NB4 (cell line): ENCODE measurements around the gene RAP1GAP2.
A peak's percentile ranks its signal among the peaks of the same experiment; 100 is the strongest.

Source experiments
- DNase-seq: peaks from one replicate; pipeline ENCODE4 v3.0.0; 2010; ENCODE audit warnings: low read depth
- H3K4me3 ChIP-seq: one replicate; pipeline ENCODE4 v1.5.1; 2011; ENCODE audit warnings: mild to moderate bottlenecking, low read depth, low read length, moderate library complexity
- MYC ChIP-seq: IDR thresholded peaks from 2 replicates; pipeline ENCODE4 v1.6.1; 2011; ENCODE audit warnings: low read depth, low read length
- POLR2A ChIP-seq: IDR thresholded peaks from 2 replicates; pipeline ENCODE4 v1.6.1; 2011; ENCODE audit warnings: mild to moderate bottlenecking; ENCODE audit not compliant: insufficient read length; ENCODE audit errors: extremely low read depth
- TF ChIP-seq, protein P1 (sequence below): IDR thresholded peaks from 2 replicates; pipeline ENCODE4 v1.6.1; 2011; ENCODE audit warnings: low read depth, low read length
- TF ChIP-seq, protein P2 (sequence below): IDR thresholded peaks from one replicate; pipeline ENCODE4 v1.5.1; 2012; ENCODE audit warnings: low read depth, low read length

RAP1GAP2 gene

DNA sequence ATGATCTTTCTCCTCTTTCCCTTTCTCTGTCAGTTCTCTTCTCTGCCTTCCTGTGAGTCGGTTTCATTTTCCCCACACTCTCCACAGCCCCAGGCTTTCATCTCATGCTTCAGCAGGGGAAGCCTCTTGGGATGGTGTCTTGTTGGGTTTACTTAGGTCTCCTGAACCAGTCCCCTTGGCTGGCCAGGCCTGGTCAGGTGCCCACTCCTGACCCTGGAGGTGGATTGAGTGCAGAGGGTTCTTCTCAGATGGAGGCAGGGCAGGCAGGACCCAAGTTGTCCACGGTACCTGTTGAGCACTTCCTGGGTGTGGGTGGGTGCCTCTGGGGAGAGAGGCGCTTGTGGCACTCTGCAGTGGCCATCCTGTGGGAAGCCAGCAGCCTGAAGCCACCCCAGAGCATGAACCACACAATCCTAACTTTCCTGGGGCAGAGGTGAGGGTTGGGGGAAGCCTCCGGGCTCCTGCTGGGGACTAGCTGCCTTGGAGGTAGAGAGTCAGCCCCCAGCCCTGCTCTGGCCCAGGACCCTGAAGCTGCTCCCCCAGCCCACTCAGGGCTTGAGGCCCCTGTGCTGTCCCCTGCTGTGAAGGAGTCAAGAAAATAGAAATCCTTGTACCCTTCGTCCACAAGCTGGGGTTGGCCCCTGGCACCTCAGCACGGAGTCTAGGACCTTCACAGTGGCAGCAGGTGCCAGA, 2.0 kb upstream of the RAP1GAP2 start:
- peak; percentile 30 for DNase-seq
- TF ChIP-seq, protein P1, sequence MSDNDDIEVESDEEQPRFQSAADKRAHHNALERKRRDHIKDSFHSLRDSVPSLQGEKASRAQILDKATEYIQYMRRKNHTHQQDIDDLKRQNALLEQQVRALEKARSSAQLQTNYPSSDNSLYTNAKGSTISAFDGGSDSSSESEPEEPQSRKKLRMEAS: no peak
- TF ChIP-seq POLR2A (no peak), MYC (no peak)
- TF ChIP-seq, protein P2, sequence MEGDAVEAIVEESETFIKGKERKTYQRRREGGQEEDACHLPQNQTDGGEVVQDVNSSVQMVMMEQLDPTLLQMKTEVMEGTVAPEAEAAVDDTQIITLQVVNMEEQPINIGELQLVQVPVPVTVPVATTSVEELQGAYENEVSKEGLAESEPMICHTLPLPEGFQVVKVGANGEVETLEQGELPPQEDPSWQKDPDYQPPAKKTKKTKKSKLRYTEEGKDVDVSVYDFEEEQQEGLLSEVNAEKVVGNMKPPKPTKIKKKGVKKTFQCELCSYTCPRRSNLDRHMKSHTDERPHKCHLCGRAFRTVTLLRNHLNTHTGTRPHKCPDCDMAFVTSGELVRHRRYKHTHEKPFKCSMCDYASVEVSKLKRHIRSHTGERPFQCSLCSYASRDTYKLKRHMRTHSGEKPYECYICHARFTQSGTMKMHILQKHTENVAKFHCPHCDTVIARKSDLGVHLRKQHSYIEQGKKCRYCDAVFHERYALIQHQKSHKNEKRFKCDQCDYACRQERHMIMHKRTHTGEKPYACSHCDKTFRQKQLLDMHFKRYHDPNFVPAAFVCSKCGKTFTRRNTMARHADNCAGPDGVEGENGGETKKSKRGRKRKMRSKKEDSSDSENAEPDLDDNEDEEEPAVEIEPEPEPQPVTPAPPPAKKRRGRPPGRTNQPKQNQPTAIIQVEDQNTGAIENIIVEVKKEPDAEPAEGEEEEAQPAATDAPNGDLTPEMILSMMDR: no peak
- no peak overlapping the region for H3K4me3 ChIP-seq

DNA sequence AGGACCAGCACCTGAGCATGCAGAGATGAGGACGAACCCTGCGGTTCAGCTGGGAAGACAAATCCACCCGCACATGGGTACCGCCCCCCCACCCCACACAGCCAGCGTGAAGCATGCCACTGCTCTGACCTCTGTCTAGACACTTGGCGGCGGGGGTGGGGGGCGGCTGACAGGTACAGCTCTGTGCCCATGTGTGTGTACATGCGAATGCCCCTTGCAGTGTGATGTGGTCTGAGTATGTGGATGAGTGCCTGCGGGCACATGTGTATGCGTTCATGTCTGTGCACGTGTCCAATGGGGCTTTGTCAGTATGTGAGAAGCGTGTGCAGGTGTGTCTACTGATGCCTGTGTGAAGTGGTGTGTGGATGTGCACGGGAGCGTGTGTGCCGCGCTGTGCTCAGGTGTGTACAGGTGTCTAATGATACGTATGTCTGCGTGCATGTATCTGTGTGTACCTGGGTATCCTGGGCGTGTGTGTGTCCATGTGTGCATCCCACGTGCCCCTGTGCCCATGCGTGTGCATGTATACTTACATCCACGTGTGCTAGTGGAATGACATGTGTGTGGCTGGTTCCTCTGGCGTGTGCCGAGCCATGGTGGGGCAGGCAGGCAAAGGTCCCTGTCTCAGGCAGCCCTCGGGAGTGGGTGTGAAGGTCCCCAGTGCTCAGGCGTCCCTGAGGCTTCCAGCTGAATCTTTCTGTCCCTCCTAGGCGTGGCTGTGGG, 636 bp upstream of the RAP1GAP2 start:
- H3K4me3 ChIP-seq: peak overlapping the region; percentile 54
- TF ChIP-seq, protein P1: peak; percentile 65; the same call in 1 of the 2 replicates
- TF ChIP-seq POLR2A: no peak
- no peak for DNase-seq

DNA sequence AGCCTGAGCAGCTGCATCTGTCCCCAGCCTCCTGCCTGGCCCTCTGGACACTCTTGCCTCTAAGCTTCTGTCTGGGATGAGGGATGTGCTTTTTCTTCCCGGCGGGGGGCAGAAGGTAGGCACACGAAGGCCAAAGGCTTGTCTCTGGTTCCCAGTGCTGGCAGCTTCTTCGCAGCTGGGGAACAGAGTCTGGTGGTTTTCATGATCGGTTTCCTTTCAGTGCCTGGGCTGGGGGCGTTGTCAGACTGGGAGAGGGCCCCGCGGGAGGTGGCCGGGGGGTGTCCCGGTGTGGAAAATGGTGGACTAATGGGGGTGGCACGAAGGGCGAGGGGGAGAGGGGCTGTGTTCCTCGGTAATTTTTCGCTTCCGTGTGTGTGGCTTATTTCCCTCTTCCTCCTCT, 988 bp downstream of the RAP1GAP2 start:
- H3K4me3 ChIP-seq: peak overlapping the region; percentile 66
- DNase-seq: peak; percentile 26
- TF ChIP-seq, protein P1: no peak
- TF ChIP-seq POLR2A (no peak), MYC (no peak)
- TF ChIP-seq, protein P2: no peak

DNA sequence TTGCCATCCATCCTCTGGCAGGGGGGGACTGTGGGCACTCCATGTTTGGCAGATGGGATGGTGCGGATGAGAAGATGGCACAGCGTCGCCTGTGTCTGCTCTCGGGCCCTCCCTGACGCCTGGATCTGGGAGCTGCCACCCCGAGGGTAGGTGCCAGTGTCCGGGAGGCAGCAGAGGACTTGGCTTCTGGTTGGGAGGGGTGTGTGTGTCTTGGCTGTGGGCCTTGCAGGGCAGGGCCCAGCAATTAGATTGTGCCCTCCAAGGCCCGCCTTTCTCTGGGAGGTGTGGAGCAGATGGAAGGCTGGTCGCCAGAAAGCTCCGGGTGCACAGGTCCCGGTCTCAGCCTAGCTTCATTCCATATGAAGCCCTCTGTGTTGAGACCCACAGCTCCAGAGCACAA, 1.4 kb downstream of the RAP1GAP2 start:
- no peak for DNase-seq
- TF ChIP-seq, protein P2: no peak
- TF ChIP-seq POLR2A: no peak
- TF ChIP-seq MYC: no peak
- TF ChIP-seq, protein P1: no peak
- H3K4me3 ChIP-seq: peak overlapping the region; percentile 66

DNA sequence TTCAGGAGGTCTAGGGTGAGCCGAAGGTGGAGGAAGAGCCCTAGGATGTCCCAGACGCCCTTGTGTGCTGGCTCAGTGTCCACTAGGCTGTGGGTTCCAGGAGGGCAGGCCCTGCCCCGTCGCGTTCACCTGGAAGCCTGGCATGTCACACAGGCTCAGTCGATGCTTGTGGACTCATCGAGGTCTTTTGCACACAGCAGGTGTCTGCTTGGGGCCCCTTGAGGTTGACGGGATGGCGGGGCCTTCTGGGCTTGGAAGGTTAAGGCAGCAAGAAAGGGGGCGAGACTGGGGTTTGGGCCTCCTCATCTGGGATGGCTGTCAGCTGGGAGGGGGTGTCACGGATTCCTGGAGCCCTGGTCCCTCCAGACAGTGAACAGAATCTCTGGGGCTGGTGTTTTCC, 1.9 kb downstream of the RAP1GAP2 start:
- TF ChIP-seq MYC: no peak
- TF ChIP-seq, protein P1: no peak
- TF ChIP-seq, protein P2: no peak
- no peak for TF ChIP-seq POLR2A
- H3K4me3 ChIP-seq: no peak overlapping the region

DNA sequence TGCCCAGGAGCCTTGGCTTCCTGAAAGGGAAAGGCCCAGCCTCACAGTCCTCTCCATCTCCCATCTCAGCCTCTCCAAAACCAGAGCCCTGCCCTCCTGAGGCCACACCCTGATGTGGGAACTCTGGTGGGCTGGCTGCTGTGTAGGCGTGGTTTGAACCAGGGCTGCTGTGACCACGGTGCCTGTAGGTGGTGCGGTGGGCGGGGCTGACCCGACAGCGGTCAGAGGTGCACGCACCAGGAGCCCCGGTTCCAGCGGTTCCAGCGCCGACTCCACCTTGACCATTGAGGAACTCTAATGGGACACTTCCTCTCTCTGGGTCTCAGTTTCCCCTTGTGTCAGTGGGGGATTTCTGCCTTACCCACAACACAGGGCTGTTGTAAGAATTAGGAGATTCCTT, 2.4 kb downstream of the RAP1GAP2 start:
- TF ChIP-seq, protein P1: no peak
- TF ChIP-seq POLR2A: no peak
- TF ChIP-seq MYC: no peak
- TF ChIP-seq, protein P2: no peak
- H3K4me3 ChIP-seq: no peak overlapping the region
- no peak for DNase-seq

More for the DNA sequence above, 1.9 kb downstream of the RAP1GAP2 start:
- no peak for DNase-seq
